Measurements from ENCODE around the gene DCAF7.

DCAF7 gene

DNA sequence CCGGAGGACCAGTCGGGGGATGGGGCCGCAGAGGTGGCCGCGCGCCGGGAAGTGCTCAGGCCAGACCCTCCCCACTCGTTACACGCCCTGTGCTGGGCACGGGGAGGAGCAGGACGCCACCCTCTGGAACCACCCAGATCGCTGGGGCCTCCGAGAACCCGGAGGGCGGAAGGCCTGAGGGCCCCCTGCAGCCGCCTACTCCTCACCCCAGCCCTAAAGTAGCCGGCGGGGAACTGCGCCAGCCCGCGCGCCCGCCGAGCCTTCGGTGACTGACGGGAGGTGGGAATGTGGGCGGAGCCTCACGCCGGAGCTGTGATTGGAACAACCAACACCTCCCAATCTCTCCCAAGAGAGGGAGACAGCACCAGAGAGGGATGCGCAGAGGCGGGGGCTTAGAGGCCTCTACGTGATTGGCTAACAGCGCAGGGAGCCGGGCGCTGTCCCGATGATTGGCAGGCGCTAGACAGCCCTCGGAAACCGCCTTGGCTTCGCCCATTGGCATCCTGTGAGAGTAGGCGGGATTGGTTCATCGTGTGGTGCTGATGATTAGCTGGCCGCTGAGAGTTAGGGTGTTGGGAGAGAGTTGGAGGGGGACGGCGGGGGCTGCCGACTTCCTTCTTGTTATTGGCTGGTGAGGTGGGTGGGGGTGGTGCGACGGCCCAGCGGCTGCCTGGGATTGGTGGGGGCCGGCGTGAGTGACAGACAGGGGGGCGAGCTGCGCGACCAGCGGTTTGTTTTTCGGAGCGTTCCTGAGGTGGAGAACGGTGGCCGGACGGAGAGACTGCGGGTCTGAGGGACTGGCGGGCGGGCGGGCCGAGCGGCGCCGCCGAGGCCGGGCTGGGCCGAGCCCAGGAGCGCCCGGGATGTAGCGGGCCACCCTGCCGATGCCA lies 71.7 kb downstream of the DCAF7 start, which contains the start of gene MAP3K3:
Gene MAP3K3 (plus strand): TSS at position 734 of the 890 bp plus-strand sequence. CDS start 343 bp downstream, outside the sequence.
- no peaks in the 10 kb centered on the region for H3K27me3 Mint-ChIP-seq
- H3K9me3 Mint-ChIP-seq: no peaks in the 10 kb centered on the region
- H3K4me3 Mint-ChIP-seq: peak within 1 kb of the TSS; percentile 96
- H3K36me3 Mint-ChIP-seq: no peaks in the 10 kb centered on the region
- peaks cover 45% of the 10 kb centered on the region for H3K4me1 Mint-ChIP-seq
- peak within 1 kb of the TSS; percentile 92 for H3K27ac Mint-ChIP-seq

DNA sequence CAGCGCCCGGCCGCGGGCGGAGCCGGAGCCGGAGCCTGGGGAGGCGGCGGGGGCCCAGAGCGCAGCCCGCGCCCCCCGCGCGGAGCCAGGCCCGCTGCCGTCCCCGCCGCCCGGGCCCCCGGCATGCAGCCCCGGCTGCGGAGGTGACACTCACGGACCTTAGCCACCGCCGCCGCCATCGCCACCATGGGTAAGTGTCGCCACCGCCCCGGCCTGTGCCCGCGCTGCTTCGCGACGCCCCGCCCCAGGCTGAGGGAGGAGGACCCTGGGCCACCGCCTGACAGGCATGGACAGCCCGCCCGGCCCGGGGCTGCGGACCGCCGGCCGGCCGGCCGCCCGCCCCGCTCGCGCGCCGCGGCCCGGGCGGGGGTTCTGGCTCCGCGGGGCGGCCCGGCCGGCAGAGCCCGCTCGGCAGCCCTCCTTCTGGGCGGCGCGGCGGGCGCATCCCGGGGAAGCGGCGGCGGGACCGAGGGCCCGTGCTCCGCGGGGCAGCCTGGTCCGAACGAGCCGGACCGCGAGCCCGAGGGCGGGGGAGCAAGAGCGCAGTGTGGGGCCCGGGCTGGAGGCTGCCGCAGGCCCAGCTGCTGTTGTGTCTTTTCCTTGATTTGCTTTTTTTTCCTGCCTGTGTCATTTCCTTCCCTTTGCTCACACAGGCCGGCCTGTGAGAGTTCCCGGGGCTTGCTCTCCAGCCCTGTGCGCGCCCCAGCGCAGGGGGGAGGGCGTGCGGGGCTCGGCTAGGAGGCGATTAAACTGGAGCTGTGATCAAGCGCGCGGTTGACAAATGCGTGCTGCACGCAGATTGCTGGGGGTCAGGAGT lies 72.5 kb downstream of the DCAF7 start:
- H3K27me3 Mint-ChIP-seq: no peaks in the 10 kb centered on the region
- peak overlapping the region; percentile 89 for H3K27ac Mint-ChIP-seq
- no peaks in the 10 kb centered on the region for H3K36me3 Mint-ChIP-seq
- H3K4me1 Mint-ChIP-seq: peaks cover 49% of the 10 kb centered on the region
- H3K4me3 Mint-ChIP-seq: peak overlapping the region; percentile 96
- H3K9me3 Mint-ChIP-seq: no peaks in the 10 kb centered on the region

DNA sequence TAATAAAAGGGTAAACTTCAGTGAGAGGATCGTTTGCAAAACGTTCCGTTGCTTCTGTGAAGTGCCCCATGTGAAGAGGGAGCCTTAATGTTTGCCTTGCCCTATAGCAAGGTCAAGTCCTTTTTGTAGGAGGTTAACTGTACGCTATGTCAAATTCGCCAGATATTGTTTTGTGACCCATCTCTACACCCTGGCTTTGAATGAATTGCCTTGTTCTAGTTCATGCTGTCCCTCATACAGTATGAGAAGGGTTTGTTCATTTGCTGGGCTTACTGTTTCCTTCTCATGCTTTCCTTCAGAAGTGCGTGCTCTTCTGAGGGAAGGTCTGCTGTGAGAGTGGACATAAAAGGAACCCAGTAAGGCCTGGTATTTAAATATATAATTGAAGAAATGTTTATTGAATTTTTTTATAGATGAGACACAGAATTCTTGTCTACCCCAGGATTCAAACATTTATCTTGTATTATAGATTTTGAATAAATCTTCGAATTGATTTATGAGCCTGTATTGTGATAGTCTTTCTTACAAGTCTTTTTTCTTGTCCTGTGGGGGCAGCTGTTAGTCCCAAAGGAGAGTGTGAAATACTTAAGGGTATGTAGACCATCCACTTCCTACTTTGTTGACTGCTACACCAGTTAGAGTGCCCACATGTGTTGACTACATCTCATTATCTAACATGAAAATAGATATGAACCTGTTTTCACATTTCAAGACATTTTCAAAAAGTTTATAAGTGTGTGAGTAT lies 73.7 kb downstream of the DCAF7 start:
- H3K36me3 Mint-ChIP-seq: no peaks in the 10 kb centered on the region
- peaks cover 49% of the 10 kb centered on the region for H3K4me1 Mint-ChIP-seq
- no peaks in the 10 kb centered on the region for H3K27me3 Mint-ChIP-seq
- H3K9me3 Mint-ChIP-seq: no peaks in the 10 kb centered on the region
- peak overlapping the region; percentile 89 for H3K27ac Mint-ChIP-seq
- H3K4me3 Mint-ChIP-seq: peak overlapping the region; percentile 96

DNA sequence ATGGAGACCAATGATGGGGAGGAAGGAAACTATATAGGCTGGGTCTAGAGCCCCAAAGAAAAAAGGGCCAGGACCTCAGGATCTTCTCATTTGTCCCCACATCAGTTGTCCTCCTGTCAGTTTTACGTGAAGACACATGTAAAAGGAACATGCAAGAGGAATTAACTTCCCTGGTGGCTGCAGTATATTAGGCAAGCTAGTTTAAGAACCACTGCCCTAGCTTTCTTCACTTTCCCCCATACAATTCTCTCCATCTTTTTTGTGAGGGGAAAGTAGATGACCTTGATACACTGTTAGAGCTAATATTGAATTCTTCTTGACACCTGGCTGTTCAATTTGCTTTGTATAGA lies 74.2 kb downstream of the DCAF7 start:
- Mint-ChIP-seq H3K27ac (peak overlapping the region; percentile 89), H3K9me3 (no peaks in the 10 kb centered on the region), H3K4me3 (peak overlapping the region; percentile 96), H3K36me3 (no peaks in the 10 kb centered on the region), H3K27me3 (no peaks in the 10 kb centered on the region), H3K4me1 (peaks cover 52% of the 10 kb centered on the region)

DNA sequence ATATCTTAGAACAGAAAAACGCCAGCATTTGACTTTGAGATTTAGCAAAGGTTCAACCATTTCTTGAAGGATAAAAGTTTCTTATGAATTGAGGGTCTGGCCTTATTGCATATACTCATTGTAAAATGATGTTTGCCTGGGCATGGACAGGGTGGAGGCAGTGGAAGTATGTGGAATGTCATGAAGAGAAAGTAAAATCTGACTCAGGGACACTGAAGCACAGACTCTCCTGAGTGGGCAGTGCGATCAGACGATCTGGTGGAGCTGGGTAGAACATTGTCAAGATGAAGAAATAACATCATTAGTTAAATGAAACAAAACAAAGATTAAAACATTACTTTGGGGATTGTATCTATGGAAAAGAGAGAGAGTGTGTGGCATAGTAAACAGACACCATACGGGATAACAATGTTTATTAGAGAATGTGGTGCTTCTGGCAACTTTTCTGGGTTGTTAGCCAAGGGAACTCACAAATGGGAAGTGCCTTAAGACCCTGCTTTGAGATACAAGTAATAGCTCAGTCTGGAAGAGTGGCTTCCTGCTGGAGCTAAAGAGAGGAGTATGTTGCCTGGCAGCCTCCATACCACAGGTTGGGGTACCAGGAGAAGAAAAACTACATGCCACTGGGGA lies 76.4 kb downstream of the DCAF7 start:
- no peaks in the 10 kb centered on the region for H3K27me3 Mint-ChIP-seq
- peaks cover 56% of the 10 kb centered on the region for H3K4me1 Mint-ChIP-seq
- H3K36me3 Mint-ChIP-seq: no peaks in the 10 kb centered on the region
- peak overlapping the region; percentile 10 for H3K27ac Mint-ChIP-seq
- no peaks in the 10 kb centered on the region for H3K9me3 Mint-ChIP-seq
- H3K4me3 Mint-ChIP-seq: peak overlapping the region; percentile 5

DNA sequence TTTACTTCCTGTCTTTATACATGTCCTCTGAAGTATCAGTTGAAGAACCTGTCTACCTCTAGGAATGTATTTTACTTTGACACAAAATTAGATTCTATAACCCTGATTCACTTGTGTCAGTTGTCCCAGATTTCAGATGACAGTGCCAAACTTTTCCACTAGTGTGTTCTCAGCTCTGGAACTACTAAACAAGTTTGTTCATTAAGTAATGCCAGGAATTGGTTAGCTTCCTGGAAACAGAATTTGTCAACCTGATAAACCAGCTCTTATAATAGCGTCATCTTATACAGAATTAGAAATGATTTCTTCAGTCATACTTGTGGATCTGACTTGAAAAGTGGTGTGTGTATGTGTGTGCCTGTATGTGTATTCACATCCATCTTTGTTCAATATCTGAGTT lies 79.3 kb downstream of the DCAF7 start:
- Mint-ChIP-seq H3K36me3 (peaks cover 4% of the 10 kb centered on the region), H3K9me3 (no peaks in the 10 kb centered on the region), H3K27me3 (no peaks in the 10 kb centered on the region), H3K4me1 (peaks cover 57% of the 10 kb centered on the region), H3K27ac (no peak overlapping the region), H3K4me3 (no peak overlapping the region)

DNA sequence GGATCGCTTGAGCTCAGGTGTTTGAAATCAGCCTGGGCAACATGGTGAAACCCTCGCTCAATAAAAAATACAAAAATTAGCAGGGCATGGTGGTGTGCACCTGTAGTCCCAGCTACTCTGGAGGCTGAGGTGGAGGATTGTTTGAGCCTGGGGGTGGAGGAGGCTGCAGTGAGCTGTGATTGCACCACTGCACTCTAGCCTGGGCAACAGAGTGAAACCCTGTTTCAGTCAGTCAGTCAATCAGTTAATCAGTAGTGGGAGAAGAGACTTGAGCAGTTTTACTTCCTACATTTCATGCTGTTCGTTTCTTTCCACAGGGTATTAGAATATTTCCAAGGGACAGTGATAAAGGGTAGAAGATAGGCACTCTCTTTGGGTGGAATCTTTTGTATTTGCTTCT lies 80.8 kb downstream of the DCAF7 start:
- Mint-ChIP-seq H3K4me3 (no peak overlapping the region), H3K27ac (no peak overlapping the region), H3K9me3 (no peaks in the 10 kb centered on the region), H3K36me3 (peaks cover 8% of the 10 kb centered on the region), H3K27me3 (no peaks in the 10 kb centered on the region), H3K4me1 (peaks cover 48% of the 10 kb centered on the region)

DNA sequence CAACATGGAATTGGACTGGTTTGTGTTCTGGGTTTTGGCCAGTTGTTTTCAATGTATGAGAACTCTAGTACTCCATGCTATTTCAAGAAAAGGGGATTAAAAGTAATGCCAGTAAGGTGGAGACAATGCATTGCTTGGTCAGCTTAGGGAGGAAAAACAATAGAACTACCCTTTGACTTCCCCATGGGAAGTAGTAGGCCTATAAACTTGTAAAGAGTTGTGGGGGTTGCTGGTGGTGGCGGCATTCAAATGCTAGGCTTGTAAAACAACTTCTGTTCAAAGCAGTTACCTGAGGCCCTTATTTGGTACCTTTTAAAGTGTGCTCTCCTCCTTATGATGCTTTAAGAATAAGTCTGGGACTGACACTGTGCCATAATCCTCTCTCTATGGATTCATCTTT lies 81.3 kb downstream of the DCAF7 start:
- no peaks in the 10 kb centered on the region for H3K9me3 Mint-ChIP-seq
- H3K27me3 Mint-ChIP-seq: no peaks in the 10 kb centered on the region
- peaks cover 12% of the 10 kb centered on the region for H3K36me3 Mint-ChIP-seq
- H3K4me3 Mint-ChIP-seq: no peak overlapping the region
- peaks cover 48% of the 10 kb centered on the region for H3K4me1 Mint-ChIP-seq
- no peak overlapping the region for H3K27ac Mint-ChIP-seq

DNA sequence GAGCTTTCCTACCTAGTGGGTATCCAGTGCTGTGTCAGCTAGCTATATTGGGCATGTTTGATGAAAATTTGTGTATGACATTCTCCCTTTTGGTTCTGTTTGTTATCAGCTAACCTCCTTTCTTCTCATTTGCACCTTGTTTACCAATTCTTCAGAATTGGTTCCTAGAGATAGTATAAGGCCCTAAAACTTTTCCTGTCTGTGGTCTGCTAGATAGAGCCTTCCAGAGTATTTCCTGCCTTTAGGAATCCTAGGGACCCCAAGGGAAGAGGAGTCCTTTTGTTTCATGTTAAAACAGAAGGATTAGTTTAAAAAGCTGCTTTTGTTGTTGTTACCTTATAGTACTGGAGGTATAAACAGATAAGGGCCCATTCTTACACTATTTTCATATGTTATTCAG lies 83.5 kb downstream of the DCAF7 start:
- Mint-ChIP-seq H3K4me1 (peaks cover 47% of the 10 kb centered on the region), H3K4me3 (no peak overlapping the region), H3K36me3 (peaks cover 13% of the 10 kb centered on the region), H3K27ac (peak overlapping the region; percentile 43), H3K27me3 (no peaks in the 10 kb centered on the region), H3K9me3 (no peaks in the 10 kb centered on the region)

DNA sequence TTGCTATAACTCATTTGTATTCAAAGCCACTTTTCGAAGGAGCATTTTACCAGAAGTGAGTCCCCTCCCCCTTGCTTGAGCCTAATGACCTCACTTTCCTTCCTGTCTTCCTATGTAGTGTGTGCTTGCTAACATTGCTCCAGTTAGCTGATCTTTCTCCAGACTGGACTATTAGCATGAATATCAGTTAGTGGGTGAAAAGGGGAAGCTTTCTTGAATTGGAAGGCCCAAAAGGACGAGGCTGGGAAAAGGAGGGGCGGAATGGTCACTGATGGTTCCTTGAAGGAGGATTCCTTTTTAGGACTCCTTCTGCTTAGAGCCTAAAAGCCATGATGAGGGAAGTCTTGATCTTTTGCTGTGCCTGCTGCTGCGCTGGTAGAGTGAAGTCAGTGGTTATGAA lies 83.9 kb downstream of the DCAF7 start:
- peaks cover 13% of the 10 kb centered on the region for H3K36me3 Mint-ChIP-seq
- H3K9me3 Mint-ChIP-seq: no peaks in the 10 kb centered on the region
- no peak overlapping the region for H3K4me3 Mint-ChIP-seq
- H3K4me1 Mint-ChIP-seq: peaks cover 51% of the 10 kb centered on the region
- no peak overlapping the region for H3K27ac Mint-ChIP-seq
- H3K27me3 Mint-ChIP-seq: no peaks in the 10 kb centered on the region

DNA sequence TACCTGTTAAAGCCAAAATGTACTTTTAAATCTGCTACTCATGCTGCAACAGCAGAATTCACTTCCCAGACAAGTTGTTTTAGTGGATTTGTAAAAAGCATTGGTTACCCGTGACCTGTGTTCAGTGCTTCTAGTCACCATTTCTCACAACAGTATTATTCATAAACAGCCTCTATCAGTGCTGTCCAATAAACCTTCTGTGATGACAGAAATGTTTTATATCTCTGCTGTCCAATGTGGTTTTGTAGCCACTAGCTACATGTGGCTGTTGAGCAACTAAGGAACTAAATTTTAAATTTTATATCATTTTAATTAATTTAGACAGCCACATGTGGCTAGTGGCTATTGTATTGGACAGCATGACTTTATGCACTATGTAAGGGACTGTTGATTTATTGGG lies 84.5 kb downstream of the DCAF7 start:
- Mint-ChIP-seq H3K36me3 (peaks cover 13% of the 10 kb centered on the region), H3K27ac (no peak overlapping the region), H3K9me3 (no peaks in the 10 kb centered on the region), H3K4me1 (peaks cover 50% of the 10 kb centered on the region), H3K27me3 (no peaks in the 10 kb centered on the region), H3K4me3 (no peak overlapping the region)

DNA sequence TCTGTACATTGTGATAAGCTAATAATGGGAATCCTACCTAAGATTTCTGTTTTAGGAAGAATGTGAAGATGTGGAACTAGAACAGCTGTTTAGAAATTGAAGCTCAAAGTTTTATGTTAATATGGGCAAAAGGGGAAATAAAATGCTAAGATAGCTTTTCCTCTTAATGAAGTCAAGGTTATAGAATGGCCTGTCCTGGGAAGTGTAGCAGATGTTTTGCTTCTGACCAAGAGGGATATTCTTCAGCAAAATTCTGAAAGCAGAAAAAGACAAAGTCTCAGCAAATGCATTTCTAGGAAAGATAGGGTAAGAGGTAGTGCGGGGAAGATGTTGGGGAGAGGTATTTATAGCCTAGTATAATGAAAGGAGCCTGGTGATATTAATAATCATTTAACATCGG lies 85.0 kb downstream of the DCAF7 start:
- Mint-ChIP-seq H3K27me3 (no peaks in the 10 kb centered on the region), H3K4me3 (no peak overlapping the region), H3K27ac (no peak overlapping the region), H3K4me1 (peaks cover 51% of the 10 kb centered on the region), H3K9me3 (no peaks in the 10 kb centered on the region), H3K36me3 (peaks cover 13% of the 10 kb centered on the region)

DNA sequence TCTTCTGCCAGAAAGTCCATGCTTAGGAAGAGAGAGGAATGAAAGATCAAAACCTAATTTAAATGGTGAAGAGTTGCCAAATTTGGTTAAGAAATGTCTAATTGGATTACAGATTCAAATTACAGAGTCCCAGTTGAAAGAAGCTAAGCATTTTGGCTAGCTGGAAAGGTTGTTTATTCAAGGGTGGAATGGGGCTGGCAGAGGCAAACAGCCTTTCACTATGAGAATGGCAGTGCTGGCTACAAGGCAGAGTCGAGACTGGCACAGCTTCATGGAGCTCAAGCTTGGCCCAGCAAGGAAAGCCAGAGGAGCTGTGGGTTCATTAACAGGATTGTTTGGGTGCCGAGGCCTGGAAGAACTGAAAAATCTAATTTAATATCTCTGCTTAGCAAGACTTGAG lies 85.5 kb downstream of the DCAF7 start:
- Mint-ChIP-seq H3K27me3 (no peaks in the 10 kb centered on the region), H3K9me3 (no peaks in the 10 kb centered on the region), H3K36me3 (peaks cover 13% of the 10 kb centered on the region), H3K4me1 (peaks cover 48% of the 10 kb centered on the region), H3K4me3 (no peak overlapping the region), H3K27ac (no peak overlapping the region)

DNA sequence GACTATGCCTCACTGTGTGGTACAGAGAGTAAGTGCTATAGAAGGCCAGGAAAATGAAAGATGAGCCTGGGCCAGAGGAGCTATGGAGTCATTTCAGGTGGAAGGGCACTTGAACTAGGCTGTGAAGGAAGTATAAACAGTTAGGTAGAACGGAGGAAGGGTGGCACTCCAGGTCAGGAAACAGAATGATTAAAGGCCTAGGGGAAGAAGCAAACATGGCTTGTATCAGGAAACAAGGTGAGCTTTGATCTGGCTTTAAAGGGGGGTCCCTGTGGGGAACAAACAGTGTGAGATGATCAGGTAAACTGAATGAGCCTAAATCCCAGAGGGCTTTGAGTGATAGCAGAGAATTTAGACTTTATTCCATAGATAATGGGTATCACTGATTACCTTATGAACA lies 88.8 kb downstream of the DCAF7 start:
- H3K36me3 Mint-ChIP-seq: peaks cover 11% of the 10 kb centered on the region
- no peaks in the 10 kb centered on the region for H3K27me3 Mint-ChIP-seq
- no peak overlapping the region for H3K4me3 Mint-ChIP-seq
- H3K27ac Mint-ChIP-seq: peak overlapping the region; percentile 86
- peaks cover 33% of the 10 kb centered on the region for H3K4me1 Mint-ChIP-seq
- no peaks in the 10 kb centered on the region for H3K9me3 Mint-ChIP-seq

DNA sequence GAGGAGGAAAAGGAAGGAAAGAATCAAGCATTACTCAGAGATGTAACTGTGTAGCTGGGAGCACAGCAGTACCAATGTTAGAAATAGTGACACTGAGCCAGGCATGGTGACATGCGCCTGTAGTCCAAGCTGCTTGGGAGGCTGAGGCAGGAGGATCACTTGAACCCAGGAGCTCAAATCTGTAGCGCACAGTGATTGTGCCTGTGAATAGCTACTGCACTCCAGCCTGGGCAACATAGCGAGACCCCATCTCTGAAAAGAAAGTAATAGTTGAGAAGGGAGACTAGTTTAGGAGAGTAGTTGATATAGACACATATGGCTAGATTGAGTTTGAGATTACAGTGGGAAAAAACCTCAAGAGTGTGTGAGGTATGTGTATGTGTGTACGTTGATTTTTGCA lies 89.8 kb downstream of the DCAF7 start:
- no peak overlapping the region for H3K4me3 Mint-ChIP-seq
- H3K27ac Mint-ChIP-seq: no peak overlapping the region
- H3K36me3 Mint-ChIP-seq: peaks cover 9% of the 10 kb centered on the region
- H3K4me1 Mint-ChIP-seq: peaks cover 34% of the 10 kb centered on the region
- H3K27me3 Mint-ChIP-seq: no peaks in the 10 kb centered on the region
- no peaks in the 10 kb centered on the region for H3K9me3 Mint-ChIP-seq

All from activated naive CD4-positive, alpha-beta T cell treated with anti-CD3 and anti-CD28 coated beads, Interleukin-2, amount 50 U/mL, for 24 hours (primary cell).